HG03060 (cell line): Measurements from ENCODE around the gene AQP1.

Source experiments
- ATAC-seq: cut with Tn5 transposase; IDR thresholded peaks from one replicate; pipeline ENCODE4 v1.9.1; 2021; ENCODE audit warnings: low read depth, moderate number of reproducible peaks; ENCODE audit not compliant: unreplicated experiment

Gene AQP1

DNA sequence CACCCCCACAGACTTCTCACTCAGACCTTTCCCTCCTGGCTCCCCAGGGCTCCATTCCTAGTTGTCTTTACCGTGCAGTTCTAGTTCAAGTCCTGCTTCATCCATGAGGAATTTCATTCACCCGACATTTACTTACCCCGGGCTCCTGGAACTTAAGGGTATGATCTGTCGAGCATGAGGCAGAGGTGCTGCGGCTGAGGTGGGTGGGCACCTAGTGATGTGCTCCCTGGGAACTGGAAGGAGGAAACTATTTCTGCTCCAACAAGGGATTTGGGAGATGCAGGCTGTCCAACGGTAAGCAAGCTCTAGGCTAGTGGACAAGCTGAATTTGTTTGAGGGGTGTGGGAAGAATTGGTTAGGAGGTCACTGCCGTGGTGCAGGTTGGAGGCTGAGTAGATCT is 30.2 kb upstream of the AQP1 start:
- no peak for ATAC-seq

DNA sequence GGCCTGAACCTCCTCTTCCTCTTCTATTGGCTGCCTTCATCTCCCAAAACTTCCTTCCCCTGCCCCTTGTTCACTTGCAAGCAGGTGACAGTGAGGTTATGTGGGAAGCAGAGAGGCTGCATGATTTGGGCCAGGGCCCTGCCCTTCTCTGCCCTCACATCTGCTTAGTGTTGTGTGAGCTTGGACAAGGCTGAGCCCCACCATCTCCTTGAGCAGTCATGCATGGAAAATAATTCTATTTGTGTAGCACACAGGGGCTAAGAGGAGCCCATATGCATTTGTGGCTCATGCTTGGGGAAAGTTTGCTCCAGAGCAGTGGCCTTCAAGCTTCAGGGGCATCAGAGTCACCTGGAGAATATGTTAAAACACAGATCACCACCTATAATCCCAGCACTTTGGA is 26.8 kb upstream of the AQP1 start:
- no peak for ATAC-seq

DNA sequence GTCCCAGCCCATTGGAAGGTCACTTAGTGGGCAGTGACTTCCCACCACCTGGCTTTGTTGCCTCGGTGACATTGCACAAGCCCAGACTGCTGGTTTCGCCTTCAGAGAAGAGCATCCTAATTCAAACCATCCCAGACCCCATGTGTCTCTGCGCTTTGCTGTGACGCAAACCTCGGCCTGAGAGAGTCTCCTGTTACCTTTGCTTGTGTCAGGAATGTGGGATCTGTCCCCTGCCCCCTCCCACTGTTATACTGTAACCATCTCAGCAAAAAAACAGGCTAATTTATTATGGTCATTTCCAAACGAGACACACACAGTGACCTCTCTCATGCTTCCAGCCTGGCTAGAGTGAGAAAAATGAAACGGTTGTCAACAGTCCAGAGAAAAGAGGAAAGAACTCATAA is 25.0 kb upstream of the AQP1 start:
- ATAC-seq: no peak

DNA sequence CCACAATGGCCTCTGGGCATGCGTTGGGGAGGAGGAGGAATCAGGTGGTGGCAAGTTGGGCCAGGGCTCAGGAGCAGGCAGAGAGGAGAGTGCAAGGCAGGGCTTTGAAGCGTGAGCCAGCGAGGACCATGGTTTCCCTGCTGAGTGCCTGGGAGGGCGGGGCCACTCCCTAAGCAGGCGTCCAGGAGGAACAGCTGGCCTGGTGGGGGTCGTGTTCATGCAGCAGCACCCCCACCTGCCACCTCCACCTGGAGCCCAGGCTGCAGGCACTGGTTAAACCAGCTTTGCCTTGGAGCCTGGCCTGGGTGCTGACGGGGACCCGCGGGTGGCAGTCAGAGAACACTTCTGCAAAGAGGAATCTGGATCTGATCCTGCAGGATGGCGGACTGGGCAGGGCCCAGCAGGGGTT is 24.2 kb upstream of the AQP1 start:
- ATAC-seq: no peak

DNA sequence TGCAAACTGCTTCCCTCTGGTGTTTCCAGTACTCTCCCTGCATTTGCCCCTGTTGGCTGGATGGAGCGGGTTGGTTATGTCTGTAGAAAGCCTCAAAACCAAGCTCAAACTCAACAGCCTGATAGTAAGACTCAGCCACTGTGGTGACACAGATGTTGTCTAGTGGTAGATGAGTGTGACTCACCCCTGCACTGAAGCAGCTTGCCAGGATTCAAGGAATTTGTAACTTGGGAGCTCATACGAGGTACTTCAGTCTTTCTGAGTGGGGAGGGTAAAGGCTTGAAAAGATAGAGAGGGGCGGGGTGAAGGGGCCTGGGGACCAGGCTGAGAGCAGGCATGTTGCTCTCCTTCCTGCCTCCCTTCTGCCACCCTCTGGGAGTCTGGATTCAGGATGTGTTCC is 22.9 kb upstream of the AQP1 start:
- ATAC-seq: no peak

DNA sequence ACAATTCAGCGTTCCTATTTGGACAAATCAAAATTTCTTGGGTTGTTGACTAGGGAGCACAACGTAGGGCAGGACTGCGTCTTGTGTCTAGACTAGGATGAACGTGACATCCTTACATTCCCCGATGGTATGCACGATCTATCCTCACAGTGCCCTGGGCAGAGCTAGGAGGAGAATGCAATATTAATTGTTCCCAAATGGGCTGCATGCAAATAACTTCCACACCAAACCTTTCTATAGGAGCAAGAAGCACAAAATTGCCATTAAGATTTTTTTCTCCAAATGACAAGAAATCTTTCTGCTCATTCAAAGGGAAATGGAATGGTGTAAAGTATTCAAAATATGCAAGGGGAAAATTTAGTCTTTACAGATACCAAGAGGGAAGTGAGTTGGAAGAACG is 21.4 kb upstream of the AQP1 start:
- ATAC-seq: no peak

DNA sequence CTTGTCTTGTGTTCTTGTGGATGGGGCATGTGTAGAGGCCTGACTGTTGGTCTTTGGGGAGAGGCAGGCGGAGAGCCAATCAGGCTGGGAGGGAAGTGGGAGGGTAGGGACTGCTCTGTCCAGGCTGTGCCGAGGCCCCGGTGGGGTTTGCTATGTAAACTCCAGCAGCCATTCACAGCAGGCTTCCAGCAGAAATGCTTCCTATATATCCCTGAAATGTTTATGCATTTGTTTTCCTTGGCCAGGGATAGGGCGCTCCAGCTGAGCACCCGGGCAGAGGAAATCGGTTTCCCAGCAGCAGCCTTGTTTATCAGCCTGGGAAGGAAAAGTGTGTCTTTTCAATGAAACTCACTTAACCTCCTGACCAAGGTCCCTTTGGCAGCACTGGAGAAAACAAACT is 18.3 kb upstream of the AQP1 start:
- no peak for ATAC-seq

DNA sequence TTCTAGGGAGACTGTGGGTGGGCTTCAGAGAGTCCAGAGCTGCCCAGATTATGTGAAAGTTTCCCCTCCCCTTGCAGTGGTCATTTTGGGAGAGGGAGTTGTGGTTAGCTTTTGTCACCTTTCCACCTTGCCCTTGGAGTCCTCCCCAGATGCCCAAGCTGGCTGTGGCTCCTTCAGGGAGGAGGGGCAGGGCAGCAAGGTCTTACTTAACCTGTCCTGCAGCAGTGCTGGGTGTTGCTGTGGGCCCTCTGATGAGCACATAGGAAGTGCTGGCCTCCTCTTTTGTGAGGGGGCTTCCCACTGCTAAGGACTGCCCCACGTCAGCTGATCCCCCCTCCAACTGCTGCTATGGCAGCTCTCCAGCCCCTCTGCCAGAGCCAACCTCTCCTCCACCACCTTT is 17.6 kb upstream of the AQP1 start:
- no peak for ATAC-seq

DNA sequence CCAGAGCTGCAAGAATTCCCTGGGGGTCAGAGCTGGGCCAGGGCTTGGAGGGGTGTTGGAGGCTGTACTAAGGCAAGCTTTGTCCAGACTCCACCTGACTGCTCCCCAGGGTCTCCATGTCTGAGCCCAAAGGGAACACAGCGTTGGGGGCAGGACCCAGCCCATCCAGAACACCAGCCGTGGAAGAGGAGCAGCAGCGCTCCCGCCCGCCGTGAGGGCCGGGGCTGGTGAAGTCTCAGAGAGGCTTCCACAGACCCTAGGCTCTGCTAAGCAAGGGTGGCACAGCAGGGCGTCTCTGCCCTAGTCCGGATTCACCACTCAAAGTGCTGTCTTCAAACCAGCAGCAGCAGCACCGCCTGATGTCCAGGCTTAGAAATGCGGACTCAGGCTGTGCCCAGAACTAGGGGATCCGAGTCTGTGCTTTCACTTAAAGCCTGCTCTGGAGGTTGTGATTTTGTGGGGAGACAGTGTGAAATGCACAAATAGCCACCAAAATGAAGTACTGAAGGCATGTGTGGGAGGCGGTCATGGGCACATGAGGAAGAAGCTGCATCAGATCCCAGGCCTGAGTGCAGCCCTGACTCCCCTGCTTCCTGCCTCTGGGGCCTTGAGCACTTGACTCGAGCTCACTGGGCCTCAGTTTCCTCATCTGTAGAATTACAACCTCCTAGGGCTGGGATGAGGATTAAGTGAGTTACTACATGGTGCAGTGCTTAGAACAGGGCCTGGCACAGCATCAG is 16.6 kb upstream of the AQP1 start:
- no peak for ATAC-seq

DNA sequence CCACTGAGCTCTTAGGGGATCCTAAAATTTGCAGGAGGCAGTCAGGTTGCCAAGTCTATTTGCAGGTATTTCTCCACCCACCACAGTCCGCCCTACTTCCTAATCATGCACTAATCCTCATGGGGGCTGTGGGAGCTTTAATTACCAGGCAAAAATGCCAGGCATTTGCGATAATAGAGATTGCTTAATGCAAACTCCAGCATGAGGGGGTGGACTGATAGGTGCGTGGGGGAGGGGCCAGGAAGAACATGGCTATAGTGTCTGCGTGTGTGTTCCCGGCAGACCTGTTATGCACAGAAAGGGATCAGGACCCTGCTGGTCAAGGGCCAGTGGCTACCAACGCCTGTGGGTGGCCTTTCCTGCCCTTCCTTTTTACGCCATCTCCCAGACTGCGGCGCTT is 15.6 kb upstream of the AQP1 start:
- no peak for ATAC-seq

DNA sequence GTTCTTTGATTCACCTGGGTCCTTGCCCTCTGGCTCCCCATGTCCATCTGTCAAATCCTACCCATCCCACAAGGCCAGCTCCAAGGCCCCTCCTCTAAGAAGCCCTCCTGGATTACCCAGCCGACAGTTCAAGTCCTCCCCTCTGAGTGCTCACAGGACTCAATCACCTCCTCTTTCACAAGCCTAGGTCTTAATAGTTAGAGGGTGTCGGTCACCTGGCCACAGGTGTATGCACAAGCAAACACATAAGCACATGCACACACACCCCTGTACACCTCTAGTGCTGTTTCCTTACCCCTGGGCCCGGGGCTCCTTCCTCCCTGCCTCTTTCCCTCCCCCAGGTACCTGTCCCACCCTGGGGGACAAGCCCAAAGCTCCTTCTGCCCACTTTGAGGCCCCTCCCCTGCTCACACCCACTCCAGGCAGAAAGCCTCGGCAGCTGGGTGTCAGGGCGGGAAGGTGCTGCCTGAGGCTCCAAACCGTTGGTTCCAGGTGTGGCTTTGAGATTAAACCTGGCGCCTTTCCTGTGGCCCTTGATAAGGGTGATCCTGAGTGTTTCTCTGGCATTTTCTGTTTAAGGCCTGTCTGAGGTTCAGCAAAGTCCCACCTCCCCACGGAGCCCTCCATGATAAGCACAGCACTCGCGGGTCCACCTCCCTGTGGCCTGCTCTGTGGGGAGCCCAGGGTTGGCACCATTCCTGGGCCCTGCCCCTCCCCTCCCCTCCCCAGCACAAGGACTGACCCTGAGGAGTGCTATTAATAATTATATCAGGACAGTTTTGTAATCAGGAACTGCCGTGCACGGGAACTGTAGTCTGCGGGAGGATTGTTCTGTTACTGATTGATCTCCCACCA is 14.6 kb upstream of the AQP1 start:
- ATAC-seq: no peak

DNA sequence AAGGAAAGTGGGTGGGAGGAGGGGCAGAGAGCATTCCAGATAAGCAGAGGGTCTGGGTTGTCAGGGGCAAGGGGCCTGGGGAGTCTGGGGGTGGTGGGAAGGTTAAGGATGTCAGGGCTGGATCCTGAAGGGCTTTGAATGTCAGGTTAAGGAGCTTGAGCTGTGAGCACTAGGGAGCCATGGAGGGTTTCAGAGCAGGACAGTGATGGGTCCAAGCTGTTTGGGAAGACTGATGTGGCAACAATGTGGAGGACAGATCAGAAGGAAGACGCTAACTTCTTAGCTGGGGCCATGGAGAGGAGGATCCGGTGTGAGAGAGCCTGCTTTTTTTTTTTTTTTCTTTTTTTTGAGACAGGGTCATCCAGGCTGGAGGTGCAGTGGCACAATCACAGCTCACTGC is 13.9 kb upstream of the AQP1 start:
- ATAC-seq: no peak

DNA sequence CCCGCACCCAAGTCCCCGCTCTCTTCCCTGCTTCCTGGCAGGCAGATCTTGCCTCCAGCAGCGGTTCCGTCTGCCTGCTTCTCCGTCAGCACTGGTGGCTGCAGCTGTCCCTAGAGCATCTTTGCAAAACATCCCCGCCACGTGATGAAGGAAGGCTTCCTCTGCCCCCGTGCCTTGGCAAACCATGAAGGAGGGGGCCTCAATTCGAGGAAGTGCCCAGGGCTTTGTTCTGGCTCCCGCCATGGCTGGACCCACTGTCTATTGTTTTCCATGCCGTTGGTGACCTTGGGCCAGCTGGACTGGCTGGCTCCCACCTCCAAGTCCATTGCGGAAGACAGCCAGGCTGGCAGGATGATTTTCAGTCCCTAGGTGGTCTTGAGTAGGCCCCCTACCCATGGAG is 13.2 kb upstream of the AQP1 start:
- ATAC-seq: no peak

DNA sequence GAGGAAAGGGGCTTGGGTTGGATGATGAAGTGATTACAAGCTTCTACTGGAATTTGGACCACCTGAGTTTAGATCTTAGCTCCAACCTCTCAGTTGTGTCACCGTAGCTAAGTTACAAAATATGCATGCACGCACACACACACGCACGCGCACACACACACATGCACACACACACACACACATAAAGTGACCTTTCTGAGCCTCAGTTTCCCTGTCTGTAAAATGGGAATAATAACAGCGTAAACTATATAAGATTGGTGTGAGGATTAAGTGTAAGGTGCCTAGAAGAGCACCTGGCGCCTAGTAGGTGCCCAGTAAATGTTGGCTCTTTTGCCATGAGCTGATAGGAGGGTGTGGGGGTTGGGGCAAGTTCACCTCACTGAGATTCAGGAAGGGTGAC is 12.6 kb upstream of the AQP1 start:
- ATAC-seq: no peak

DNA sequence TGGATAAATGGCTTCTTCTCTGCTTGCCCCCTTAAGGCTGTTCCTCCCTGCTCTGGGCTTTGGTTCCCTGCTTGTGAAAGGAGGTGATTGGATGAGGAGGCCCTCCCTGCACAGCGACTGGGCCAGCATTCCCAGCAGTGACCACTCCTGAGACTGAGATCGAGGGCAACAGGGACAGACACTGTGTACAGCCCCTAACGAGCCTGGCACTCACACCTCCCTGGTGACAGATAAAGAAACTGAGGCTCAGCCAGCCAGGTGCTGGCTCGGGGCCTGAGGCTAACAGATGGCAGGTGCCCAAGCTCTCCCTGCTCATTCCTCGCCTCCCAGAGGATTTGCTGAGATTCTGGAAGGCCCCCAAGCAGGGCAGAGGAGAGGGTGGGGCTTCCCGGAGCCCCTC is 12.0 kb upstream of the AQP1 start:
- no peak for ATAC-seq

DNA sequence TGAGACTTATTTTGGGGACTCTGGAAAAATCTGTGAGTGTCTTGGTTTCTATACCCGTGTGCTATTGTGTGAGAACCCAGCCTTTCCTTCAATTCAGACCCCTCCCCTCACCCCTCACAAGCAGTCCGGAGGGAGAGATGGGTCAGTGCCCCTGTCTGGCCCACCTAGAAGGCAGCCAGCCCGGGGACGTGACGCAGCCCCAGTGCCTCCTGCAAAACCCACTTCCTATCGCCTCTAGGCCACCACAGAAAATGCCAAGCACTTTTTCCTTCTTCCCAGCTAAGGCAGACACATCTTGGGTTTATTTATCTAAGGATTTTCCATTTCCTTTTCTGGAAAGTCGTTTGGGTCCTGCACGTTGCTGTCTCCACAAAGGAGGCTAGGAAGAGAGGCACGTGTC is 11.6 kb upstream of the AQP1 start:
- ATAC-seq: no peak

DNA sequence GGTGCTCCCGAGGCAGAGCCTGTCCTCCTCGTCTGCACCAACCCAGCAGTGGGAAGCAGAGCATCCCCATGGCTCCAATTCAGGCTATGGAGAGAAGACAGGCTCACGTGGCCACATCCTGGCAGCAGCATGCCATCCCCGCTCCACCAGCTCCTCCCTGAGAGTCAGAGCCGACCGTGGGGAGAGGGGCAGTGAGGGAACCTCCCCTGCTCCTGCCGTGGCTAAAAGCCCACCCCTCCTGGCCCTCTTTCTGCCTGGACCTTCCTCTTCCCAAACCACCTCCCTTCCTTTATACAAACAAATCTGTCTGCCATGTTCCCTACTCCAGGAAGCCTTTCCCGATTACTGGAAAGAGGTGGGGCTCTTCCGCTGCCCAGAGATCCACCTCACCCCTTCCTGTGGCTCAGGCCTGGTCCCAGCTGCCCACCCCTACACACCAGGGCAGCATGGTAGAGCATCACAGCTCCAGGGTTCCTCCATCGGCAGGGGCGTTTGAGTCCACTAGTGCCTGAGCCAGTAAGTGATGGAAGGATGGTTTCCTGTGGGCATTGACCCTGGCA is 10.8 kb upstream of the AQP1 start:
- ATAC-seq: no peak

DNA sequence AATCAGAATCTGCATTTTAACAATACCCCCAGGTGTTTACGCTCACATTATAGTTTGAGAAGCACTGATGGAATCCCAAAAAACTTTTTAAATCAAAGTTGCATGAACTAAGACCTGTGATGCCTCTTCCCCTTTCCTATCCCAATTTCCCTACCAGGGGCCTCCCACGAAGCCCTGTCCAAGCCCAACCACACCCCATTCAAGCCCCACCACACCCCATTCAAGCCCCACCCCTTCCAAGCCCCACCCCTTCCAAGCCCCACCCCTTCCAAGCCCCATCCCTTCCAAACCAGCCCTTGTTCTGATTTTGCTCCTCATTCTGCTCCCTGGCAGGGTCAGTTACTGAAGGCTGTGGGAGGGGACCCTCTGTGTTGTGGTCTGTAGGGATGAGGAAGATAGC is 9.8 kb upstream of the AQP1 start:
- ATAC-seq: no peak

DNA sequence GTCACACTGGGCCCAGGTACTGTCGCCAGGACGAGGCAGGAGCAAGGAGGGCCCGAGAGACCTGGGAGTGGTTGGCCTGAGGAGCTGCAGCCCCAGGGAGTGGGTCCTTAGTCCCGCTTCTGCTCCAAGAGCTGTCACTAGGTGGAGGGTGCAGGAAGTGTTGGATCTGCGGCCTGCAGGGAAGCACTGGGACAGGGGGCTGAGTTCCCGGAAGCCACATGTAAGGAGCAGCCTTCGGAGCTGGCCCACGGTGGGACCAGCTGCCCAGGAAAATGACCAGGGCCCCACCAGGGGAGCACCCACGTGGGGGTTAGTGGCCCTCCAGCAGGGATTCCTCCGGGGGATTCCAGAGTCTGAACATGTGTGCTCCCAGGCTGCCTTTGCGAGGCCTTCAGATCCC is 9.2 kb upstream of the AQP1 start:
- ATAC-seq: no peak

DNA sequence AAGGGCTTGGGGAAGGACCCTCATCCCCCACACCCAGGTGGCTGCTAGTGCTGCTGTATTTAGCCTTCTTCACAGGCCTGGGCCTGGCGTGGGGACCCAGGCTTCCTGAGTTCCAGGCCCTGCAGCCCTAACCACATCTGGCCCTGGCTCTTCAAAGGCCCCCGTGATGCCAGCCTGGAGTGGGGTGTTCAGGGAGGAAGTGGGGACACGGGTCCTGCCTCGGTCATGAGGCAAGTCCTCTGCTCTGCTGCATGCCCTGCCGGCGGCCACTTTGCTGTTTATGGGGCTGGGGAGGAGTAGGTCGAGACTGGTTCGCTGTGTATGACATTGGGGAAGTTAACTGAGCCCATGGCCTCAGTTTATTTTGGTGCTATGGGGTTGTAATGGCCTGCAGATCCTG is 8.5 kb upstream of the AQP1 start:
- no peak for ATAC-seq

DNA sequence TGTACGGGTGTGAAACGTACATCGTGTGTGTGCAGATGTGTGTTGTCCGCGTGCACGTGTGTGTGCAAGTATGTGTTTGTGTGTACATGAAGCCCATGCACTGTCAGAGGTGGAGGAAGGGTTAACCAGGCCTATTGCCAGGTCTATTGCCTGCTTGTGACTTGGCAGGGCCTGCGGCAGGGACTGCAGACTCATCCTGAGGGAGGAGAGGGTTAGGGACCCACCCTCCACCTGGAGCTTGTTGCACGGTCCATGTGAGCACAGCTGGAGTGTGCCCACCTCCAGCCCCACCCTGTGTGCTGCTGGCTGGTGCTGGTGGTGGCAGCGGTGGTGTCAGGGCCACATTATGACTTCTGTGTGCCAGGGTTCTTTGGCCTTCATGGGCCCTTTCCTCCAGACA is 7.1 kb upstream of the AQP1 start:
- ATAC-seq: no peak
